OCI-LY7 (cell line): ENCODE results near the gene SEMA4D. TPM values are rescaled to one million over a fixed set of nuclear protein-coding genes. Genes with fewer than 3 reads are reported as not detected.

Experiments used
- BruUV-seq: library from RNA; stranded (reverse); fragments of 400-500 nt; replicated peaks from 2 replicates; lab custom pipeline; 2021; lab: Mats Ljungman, UMichigan
- CTCF ChIA-PET: fragments of 300-600 bp; sonication (Branson Sonifier 250); formaldehyde crosslinking; loops from one replicate; lab custom pipeline; 2022; ENCODE audit warnings: antibody characterized with exemption; ENCODE audit not compliant: unreplicated experiment; lab: Charles Lee
- POLR2A ChIA-PET: fragments of 300-600 bp; sonication (Branson Sonifier 250); formaldehyde crosslinking; loops from one replicate; lab custom pipeline; 2022; ENCODE audit warnings: antibody characterized with exemption; lab: Charles Lee
- DNase-seq: peaks from one replicate; pipeline ENCODE4 v3.0.0-alpha.2; 2015; ENCODE audit warnings: low spot score
- H2AFZ ChIP-seq: fragments of 200-600 bp; sonication (generic), shearing (Covaris generic); 2 replicates; pipeline ENCODE4 v1.6.1; 2014; ENCODE audit warnings: mild to moderate bottlenecking, antibody characterized with exemption, low read length, moderate library complexity
- H3K27ac ChIP-seq: fragments of 200-600 bp; sonication (generic); 2 replicates; pipeline ENCODE4 v1.5.1; 2014; ENCODE audit warnings: mixed run types, low read depth, mild to moderate bottlenecking, moderate library complexity, low read length, inconsistent platforms; ENCODE audit not compliant: poor library complexity, severe bottlenecking
- H3K36me3 ChIP-seq: fragments of 200-600 bp; sonication (generic); 2 replicates; pipeline ENCODE4 v1.6.1; 2014; ENCODE audit warnings: mild to moderate bottlenecking, antibody characterized with exemption, low read length, moderate library complexity, mixed read lengths; ENCODE audit not compliant: insufficient read depth
- H3K4me1 ChIP-seq: fragments of 200-600 bp; sonication (generic); 2 replicates; pipeline ENCODE4 v1.5.1; 2014; ENCODE audit warnings: mild to moderate bottlenecking, low read length; ENCODE audit not compliant: insufficient read depth, poor library complexity, severe bottlenecking
- H3K4me2 ChIP-seq: fragments of 200-600 bp; sonication (generic); 2 replicates; pipeline ENCODE4 v1.6.1; 2014; ENCODE audit warnings: mild to moderate bottlenecking, low read length
- H3K4me3 ChIP-seq: fragments of 200-600 bp; sonication (generic); 2 replicates; pipeline ENCODE4 v1.5.1; 2014; ENCODE audit warnings: mild to moderate bottlenecking, low read depth, low read length; ENCODE audit not compliant: poor library complexity, severe bottlenecking
- H3K79me2 ChIP-seq: fragments of 200-600 bp; sonication (generic); 2 replicates; pipeline ENCODE4 v1.6.1; 2016; ENCODE audit warnings: low read depth, mild to moderate bottlenecking, low read length, moderate library complexity, mixed read lengths; ENCODE audit not compliant: insufficient read depth
- H3K9me2 ChIP-seq: fragments of 200-600 bp; sonication (generic); 2 replicates; pipeline ENCODE4 v1.6.1; 2016; ENCODE audit warnings: mild to moderate bottlenecking, low read length, mixed read lengths; ENCODE audit not compliant: insufficient read depth
- H3K9me3 ChIP-seq: fragments of 200-600 bp; sonication (generic); 2 replicates; pipeline ENCODE4 v1.6.1; 2014; ENCODE audit warnings: mild to moderate bottlenecking, mixed run types, low read length, mixed read lengths
- H4K20me1 ChIP-seq: fragments of 200-600 bp; sonication (generic); 2 replicates; pipeline ENCODE4 v1.6.1; 2014; ENCODE audit warnings: mild to moderate bottlenecking, antibody characterized with exemption, low read length, moderate library complexity, mixed read lengths; ENCODE audit not compliant: insufficient read depth
- EZH2phosphoT487 ChIP-seq: fragments of 200-600 bp; sonication (generic); IDR thresholded peaks from 2 replicates; pipeline ENCODE4 v1.6.1; 2018; ENCODE audit warnings: low read depth, borderline replicate concordance, mild to moderate bottlenecking, mixed run types, antibody characterized with exemption, low read length, moderate library complexity, mixed read lengths
- intact Hi-C: fragments of 100-400 bp; cut with micrococcal nuclease; formaldehyde crosslinking; loops from one replicate; pipeline ENCODE4 v1.10.0; 2022; ENCODE audit not compliant: unreplicated experiment
- total RNA-seq, 2 experiments: library from RNA; depleted of rRNA in 1 of 2; stranded (reverse); fragments of >200 nt in 1 of 2; shearing (Covaris generic) in 1 of 2; gene quantifications; 2 replicates each; pipeline ENCODE4 v1.2.3, GENCODE V29; 2014 to 2022
- TF ChIP-seq, protein P1 (sequence below): fragments of 200-600 bp; sonication (generic); conservative IDR thresholded peaks from 2 replicates; pipeline ENCODE4 v1.5.1; 2014; ENCODE audit warnings: mild to moderate bottlenecking, antibody characterized with exemption, low read length, moderate library complexity, mixed read lengths

SEMA4D gene
- total RNA-seq, 2 experiments from 2014 or later, result 28.5 to 60.5 TPM

DNA sequence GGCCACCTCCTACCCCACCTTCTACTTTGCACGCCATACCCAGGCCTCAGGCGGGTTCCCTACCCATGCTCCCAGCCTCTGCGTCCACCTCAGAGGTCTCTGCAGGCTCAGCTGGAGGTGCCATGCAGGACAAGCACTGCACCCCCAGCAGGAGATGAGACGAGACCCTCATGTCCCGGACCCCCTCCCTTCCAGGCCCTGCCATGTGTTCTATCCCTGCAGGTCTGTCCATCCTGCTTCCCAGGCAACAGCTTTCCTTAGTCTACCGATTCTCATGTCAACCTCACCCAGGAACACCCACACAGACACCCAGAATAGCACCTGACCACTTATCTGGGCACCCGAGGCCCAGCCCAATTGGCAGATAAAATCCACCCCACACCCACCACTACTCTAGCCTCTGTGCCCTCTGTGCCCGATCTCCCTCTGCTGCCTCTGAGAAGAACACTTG is 52.1 kb downstream of the SEMA4D start:
- Histone ChIP-seq H3K9me3 (no peaks in the 10 kb centered on the region), H3K4me1 (peaks cover 60% of the 10 kb centered on the region), H3K79me2 (no peaks in the 10 kb centered on the region), H2AFZ (no peak overlapping the region), H3K9me2 (no peaks in the 10 kb centered on the region), H3K36me3 (no peaks in the 10 kb centered on the region), H3K27ac (no peak overlapping the region), H4K20me1 (no peaks in the 10 kb centered on the region), H3K4me3 (no peak overlapping the region), H3K4me2 (no peak overlapping the region)
- TF ChIP-seq, protein P1, sequence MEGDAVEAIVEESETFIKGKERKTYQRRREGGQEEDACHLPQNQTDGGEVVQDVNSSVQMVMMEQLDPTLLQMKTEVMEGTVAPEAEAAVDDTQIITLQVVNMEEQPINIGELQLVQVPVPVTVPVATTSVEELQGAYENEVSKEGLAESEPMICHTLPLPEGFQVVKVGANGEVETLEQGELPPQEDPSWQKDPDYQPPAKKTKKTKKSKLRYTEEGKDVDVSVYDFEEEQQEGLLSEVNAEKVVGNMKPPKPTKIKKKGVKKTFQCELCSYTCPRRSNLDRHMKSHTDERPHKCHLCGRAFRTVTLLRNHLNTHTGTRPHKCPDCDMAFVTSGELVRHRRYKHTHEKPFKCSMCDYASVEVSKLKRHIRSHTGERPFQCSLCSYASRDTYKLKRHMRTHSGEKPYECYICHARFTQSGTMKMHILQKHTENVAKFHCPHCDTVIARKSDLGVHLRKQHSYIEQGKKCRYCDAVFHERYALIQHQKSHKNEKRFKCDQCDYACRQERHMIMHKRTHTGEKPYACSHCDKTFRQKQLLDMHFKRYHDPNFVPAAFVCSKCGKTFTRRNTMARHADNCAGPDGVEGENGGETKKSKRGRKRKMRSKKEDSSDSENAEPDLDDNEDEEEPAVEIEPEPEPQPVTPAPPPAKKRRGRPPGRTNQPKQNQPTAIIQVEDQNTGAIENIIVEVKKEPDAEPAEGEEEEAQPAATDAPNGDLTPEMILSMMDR, result no peak
- no peak for TF ChIP-seq EZH2phosphoT487
- ChIA-PET POLR2A (no interaction called here), CTCF (no interaction called here)
- DNase-seq, result no peak
- intact Hi-C loops, result no loop called here
- no TSS peak for BruUV-seq

DNA sequence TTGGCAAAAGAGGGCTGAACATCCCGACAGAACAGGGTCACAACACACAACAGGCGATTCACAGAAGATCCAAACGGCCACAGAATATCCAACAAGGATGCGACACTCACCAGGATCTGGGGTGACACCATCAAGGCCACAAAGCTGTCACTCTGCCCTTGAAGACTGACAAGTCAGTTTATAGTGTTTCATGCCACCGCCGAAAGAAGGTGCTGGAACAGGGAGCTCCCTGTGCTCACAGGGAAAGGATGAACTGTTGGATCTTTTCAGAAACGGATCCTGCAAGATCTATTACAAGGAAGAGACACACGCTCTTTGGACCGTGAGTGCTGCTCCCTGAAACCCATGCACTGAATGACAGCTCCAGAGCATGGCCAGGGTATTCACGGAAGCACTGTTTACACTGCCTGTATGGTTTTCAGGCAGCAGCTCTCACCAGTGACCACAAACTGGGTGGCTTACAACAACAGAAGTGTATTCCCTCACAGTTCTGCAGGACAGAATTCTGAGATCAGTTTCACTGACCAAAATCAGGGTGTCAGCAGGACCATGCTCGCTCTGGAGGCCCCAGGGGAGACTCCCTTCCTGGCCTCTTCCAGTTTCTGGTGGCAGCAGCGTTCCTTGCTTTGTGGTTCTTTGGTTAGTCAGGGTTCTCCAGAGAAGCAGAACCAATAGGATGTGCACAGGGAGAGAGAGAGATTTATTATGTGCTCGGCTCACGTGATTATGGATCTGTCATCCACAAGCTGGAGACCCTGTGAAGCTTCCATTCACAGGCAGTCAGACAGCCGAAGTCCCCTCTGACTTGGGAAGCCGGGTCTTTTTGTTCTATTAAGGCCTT is 52.8 kb downstream of the SEMA4D start:
- no peak overlapping the region for H3K4me3 ChIP-seq
- H3K79me2 ChIP-seq, result no peaks in the 10 kb centered on the region
- CTCF ChIA-PET, result interaction anchor here (0.5 to 1.1 kb wide), 2 partner anchors 11 to 297 kb away, joined by 3 to 7 read pairs; no protein-coding TSS in a partner anchor
- no peaks in the 10 kb centered on the region for H4K20me1 ChIP-seq
- TF ChIP-seq, protein P1, result no peak
- no peak for TF ChIP-seq EZH2phosphoT487
- BruUV-seq, result no TSS peak
- POLR2A ChIA-PET, result no interaction called here
- DNase-seq, result no peak
- no peak overlapping the region for H3K4me2 ChIP-seq
- no peaks in the 10 kb centered on the region for H3K9me3 ChIP-seq
- no peaks in the 10 kb centered on the region for H3K36me3 ChIP-seq
- intact Hi-C loops, result no loop called here
- H3K27ac ChIP-seq, result no peak overlapping the region
- no peak overlapping the region for H2AFZ ChIP-seq
- peaks cover 67% of the 10 kb centered on the region for H3K4me1 ChIP-seq
- H3K9me2 ChIP-seq, result no peaks in the 10 kb centered on the region

DNA sequence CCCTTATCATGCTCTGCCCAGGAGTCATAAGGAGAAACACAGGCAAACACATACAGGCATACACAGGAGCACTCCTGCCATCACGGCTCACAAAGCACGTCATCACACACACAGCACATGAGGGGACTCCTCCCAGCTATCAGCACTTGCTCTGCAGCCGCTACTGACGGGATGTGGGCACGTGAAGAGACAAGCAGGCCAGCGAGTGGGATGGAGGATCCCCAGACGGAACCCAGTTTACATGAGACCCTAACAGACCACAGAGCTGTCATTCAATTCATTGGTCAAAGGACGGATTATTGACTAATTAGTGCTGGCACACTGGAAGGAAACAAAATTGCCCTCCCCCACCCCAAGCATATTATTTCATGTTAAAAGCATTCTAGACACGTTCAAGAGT is 53.6 kb downstream of the SEMA4D start:
- TF ChIP-seq, protein P1, result no peak
- TF ChIP-seq EZH2phosphoT487, result no peak

More for the DNA sequence above, 53.6 kb downstream of the SEMA4D start:
- Histone ChIP-seq H3K9me2 (no peaks in the 10 kb centered on the region), H4K20me1 (peaks cover 2% of the 10 kb centered on the region; the same call in 1 of the 2 replicates), H3K9me3 (no peaks in the 10 kb centered on the region), H3K27ac (no peak overlapping the region), H3K79me2 (no peaks in the 10 kb centered on the region), H3K4me2 (no peak overlapping the region), H2AFZ (no peak overlapping the region), H3K4me1 (peaks cover 76% of the 10 kb centered on the region), H3K4me3 (no peak overlapping the region), H3K36me3 (no peaks in the 10 kb centered on the region)
- intact Hi-C loops, result no loop called here
- POLR2A ChIA-PET, result no interaction called here
- DNase-seq, result no peak
- CTCF ChIA-PET, result interaction anchor here (1.1 kb wide), 1 partner anchor 12 kb away, joined by 3 read pairs; no protein-coding TSS in a partner anchor
- BruUV-seq, result no TSS peak
